ENCODE measurements around the gene PSMB5.

PSMB5 gene

GRCh38 chr14:23043754-23044153, 9.1 kb upstream of the PSMB5 start:
- DNase-seq (ENCODE audit: low read depth): no peak

GRCh38 chr14:23043145-23043544, 8.4 kb upstream of the PSMB5 start:
- DNase-seq (ENCODE audit: low read depth): no peak

- no peak for DNase-seq (ENCODE audit: low read depth)
Observed at GRCh38 chr14:23042162-23042965, 7.7 kb upstream of the PSMB5 start, which contains the start of gene PSMB11. PSMB11 (plus strand) TSS chr14:23042212; CDS start chr14:23042226, 14 bp downstream.

DNA sequence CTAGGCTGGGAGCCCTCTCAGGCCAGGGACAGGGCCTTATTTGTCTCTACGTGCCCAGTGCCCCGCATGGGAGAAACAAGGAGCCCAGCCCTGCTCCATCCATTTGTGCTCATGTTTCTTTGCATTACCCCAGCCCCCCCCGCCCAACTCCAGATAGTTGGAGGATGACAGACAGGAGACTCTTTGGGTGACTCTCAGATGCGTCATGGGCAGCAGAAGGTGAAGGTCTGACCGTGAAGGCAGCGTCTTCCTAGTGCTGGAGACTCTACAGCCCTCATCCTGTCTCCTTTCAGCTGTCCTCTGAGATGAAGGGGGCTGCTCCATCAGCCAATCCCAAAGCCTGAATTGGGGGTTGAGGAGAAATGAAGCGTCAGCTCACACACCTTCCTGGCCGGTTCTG, 7.0 kb upstream of the PSMB5 start:
- no peak for DNase-seq (ENCODE audit: low read depth)

DNA sequence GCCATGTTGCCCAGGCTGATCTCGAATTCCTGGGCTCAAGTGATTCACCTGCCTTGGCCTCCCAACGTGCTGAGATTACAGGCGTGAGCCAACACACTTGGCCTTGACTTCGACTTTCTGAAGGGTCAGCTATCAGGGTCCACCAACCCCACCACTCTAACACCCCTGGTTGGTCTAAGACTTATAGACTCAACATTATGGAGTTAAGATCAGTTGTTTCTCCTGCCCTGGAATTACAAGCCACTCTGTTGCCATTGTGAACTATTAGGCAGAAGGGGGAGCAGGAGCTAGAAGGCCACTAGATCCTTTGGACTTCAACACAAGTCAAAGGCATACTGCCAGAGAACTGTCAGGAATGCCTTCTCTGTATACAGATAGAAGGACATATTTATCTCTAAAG, 5.4 kb upstream of the PSMB5 start:
- DNase-seq (ENCODE audit: low read depth): no peak

- DNase-seq (ENCODE audit: low read depth): no peak
Observed at GRCh38 chr14:23035303-23036144, 824 bp upstream of the PSMB5 start.

- no peak for DNase-seq (ENCODE audit: low read depth)
Observed at GRCh38 chr14:23033801-23034497, 751 bp downstream of the PSMB5 start.

DNA sequence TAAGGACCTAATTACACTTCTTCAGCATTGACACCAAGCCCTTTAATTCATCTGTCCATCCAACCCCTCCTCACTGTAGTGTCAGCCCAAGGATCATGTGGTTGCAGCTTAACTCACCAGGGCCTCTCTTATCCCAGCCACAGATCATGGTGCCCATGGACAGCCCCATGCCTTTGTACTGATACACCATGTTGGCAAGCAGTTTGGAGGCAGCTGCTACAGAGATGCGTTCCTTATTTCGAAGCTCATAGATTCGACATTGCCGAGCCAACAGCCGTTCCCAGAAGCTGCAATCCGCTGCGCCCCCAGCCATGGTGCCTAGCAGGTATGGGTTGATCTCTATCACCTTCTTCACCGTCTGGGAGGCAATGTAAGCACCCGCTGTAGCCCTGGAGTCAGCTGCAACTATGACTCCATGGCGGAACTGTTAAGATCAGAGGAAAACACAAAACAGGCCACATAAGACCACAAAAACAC, 1.4 kb downstream of the PSMB5 start:
- no peak for DNase-seq (ENCODE audit: low read depth)

- no peak for DNase-seq (ENCODE audit: low read depth)
Observed at GRCh38 chr14:23030936-23031335, 3.8 kb downstream of the PSMB5 start.

GRCh38 chr14:23028799-23029198, 5.9 kb downstream of the PSMB5 start:
- no peak for DNase-seq (ENCODE audit: low read depth)

DNA sequence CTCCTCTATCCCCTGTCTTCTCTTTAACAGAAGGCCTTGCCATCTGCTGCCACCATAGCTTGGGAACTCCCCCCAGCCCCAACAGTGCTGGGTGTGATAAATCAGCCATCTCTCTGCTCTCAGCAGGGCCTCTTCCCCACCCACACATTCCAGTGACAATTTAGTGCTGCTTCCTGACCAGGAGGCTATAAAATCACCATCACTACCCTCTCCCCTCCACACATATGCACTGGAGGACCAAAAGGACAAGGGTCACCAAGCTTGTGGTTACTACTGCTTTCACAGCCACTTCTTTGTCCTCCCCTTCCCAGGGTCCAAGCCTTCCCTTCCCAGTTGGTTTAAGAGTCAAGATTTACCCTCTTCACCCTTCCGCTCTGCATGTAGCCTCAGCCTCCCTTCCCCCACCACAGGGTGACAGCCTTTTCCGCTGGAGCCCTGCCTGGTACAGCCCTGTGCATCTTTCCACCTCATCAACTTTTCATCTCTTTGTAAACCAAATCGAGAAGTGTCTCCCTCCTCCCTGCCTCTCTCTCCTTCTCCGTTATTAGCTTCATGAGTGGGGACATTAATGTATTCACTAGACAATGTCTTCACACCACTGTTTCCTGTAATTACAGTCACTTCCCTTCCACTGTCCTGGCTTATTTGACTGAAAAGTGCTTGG, 9.4 kb downstream of the PSMB5 start:
- DNase-seq (ENCODE audit: low read depth): no peak

- no peak for DNase-seq (ENCODE audit: low read depth)
Observed at GRCh38 chr14:23024612-23025075, 10.1 kb downstream of the PSMB5 start.

GRCh38 chr14:23023795-23024152, 10.9 kb downstream of the PSMB5 start:
- no peak for DNase-seq (ENCODE audit: low read depth)

- no peak for DNase-seq (ENCODE audit: low read depth)
Observed at GRCh38 chr14:23023022-23023794, 11.5 kb downstream of the PSMB5 start.

GRCh38 chr14:23021889-23022442, 12.7 kb downstream of the PSMB5 start:
- DNase-seq (ENCODE audit: low read depth): no peak

DNA sequence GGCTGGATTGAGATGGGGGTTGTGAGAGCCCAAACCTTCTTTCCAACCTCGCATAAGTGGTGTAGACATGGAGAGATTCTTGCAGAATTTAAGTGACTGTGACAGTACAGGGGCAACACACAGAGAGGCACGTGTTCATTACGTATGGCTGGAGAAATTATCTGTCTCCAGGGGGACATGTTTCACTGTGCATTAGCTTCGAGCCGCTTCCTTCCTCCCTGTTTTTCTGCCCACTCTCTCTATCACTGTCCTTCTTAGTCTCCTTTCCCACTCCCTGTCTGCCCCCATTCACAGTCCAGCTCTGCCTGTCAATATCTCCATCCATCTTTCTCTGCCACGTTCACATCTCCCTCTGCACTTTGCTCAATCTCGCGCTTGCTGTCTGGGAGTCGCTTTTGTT, 13.3 kb downstream of the PSMB5 start:
- no peak for DNase-seq (ENCODE audit: low read depth)

GRCh38 chr14:23020143-23021128, 14.3 kb downstream of the PSMB5 start:
- DNase-seq (ENCODE audit: low read depth): no peak

DNA sequence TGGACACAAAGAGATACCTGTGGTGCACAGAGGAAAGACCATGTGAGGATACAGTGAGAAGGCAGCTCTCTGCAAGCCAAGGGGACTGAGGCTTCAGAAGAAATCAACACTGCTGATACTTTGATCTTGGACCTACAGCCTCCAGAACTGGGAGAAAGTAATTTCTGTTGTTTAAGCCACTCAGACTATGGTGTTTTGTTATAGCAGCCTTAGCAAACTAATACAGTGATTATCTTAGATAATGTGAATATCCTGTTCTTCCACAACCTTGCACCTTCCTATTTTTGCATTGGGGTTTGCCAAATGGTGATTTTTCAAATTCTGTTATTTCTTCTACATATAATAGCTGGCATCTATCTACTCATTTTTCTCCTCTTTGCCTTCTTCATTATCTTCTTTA, 16.6 kb downstream of the PSMB5 start:
- DNase-seq (ENCODE audit: low read depth): no peak

GRCh38 chr14:23017091-23017490, 17.6 kb downstream of the PSMB5 start:
- DNase-seq (ENCODE audit: low read depth): no peak

DNA sequence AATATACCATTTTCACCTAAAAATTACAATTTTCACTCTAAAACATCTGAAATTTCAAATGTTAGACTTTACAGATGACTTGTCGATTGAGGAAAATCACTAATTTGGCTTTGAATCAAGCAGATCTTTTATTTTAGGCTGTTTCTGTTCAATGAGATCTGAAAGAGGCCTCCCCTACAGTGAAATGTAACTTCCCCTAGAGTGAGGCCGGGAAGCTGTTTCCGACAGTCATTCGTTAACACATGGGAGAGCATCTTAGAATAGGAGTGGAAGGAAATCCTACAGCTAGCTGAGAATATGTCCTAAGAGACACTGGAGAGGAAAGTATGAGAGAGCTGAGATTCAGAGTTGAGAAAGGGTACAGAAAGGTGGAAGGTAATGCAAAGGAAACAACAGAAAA, 19.1 kb downstream of the PSMB5 start:
- DNase-seq (ENCODE audit: low read depth): no peak
